NB4 (cell line): Measurements from ENCODE around the gene SLC20A1.

Experiments
- DNase-seq: peaks from one replicate; pipeline ENCODE4 v3.0.0; 2010; ENCODE audit warnings: low read depth
- H3K4me3 ChIP-seq: one replicate; pipeline ENCODE4 v1.5.1; 2011; ENCODE audit warnings: mild to moderate bottlenecking, low read depth, low read length, moderate library complexity
- CTCF ChIP-seq: IDR thresholded peaks from one replicate; pipeline ENCODE4 v1.5.1; 2012; ENCODE audit warnings: low read depth, low read length
- MAX ChIP-seq: IDR thresholded peaks from 2 replicates; pipeline ENCODE4 v1.6.1; 2011; ENCODE audit warnings: low read depth, low read length
- MYC ChIP-seq: IDR thresholded peaks from 2 replicates; pipeline ENCODE4 v1.6.1; 2011; ENCODE audit warnings: low read depth, low read length
- POLR2A ChIP-seq: IDR thresholded peaks from 2 replicates; pipeline ENCODE4 v1.6.1; 2011; ENCODE audit warnings: mild to moderate bottlenecking; ENCODE audit not compliant: insufficient read length; ENCODE audit errors: extremely low read depth

Gene SLC20A1

GRCh38 chr2:112698834-112699515 lies 53.2 kb downstream of the SLC20A1 start:
- no peak for DNase-seq
- TF ChIP-seq CTCF: no peak
- no peak for TF ChIP-seq MAX
- TF ChIP-seq MYC: no peak
- no peak for TF ChIP-seq POLR2A
- H3K4me3 ChIP-seq: no peak overlapping the region

- no peak for TF ChIP-seq MYC
- TF ChIP-seq POLR2A: no peak
- no peak for TF ChIP-seq CTCF
- peak; percentile 65 for TF ChIP-seq MAX
- peak; percentile 83 for DNase-seq
- H3K4me3 ChIP-seq: no peak overlapping the region
Measured at GRCh38 chr2:112699984-112700667, 54.4 kb downstream of the SLC20A1 start.

DNA sequence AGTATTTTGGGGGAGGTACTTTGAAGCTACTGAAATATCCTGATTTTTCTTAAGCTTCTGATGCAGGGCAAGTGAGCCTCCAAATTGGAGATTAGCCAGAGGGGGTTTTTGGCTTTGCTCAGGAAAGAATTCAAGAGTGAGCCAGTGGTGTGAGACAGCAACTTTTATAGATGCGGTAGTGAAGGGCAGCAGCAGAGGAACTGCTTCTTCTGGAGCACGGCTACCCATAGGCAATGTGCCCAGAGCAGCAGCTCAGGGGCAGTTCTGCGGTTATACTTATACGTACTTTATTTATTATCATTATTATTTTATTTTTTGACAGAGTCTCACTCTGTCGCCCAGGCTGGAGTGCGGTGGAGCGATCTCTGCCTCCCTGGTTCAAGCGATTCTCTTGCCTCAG lies 55.3 kb downstream of the SLC20A1 start:
- DNase-seq: peak; percentile 71
- no peak overlapping the region for H3K4me3 ChIP-seq
- TF ChIP-seq CTCF: no peak
- TF ChIP-seq MAX: no peak
- TF ChIP-seq MYC: no peak
- no peak for TF ChIP-seq POLR2A

DNA sequence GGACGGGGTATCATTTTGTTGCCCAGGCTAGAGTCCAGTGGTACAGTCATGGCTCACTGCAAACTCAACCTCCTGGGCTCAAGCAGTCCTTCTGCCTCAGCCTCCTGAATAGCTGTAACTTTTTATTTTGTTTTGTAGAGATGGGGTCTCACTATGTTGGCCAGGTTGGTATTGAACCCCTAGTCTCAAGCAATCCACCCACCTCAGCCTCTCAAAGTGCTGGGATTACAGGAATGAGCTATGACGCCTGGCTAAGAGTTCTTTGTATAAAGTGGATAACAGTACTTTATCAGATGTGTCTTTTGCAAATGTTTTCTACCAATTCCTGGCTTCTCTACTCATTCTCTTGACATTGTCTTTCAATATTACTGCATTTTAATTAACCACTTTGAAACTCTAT lies 57.9 kb downstream of the SLC20A1 start:
- DNase-seq: no peak
- H3K4me3 ChIP-seq: no peak overlapping the region
- TF ChIP-seq POLR2A (no peak), CTCF (no peak), MYC (no peak), MAX (no peak)

DNA sequence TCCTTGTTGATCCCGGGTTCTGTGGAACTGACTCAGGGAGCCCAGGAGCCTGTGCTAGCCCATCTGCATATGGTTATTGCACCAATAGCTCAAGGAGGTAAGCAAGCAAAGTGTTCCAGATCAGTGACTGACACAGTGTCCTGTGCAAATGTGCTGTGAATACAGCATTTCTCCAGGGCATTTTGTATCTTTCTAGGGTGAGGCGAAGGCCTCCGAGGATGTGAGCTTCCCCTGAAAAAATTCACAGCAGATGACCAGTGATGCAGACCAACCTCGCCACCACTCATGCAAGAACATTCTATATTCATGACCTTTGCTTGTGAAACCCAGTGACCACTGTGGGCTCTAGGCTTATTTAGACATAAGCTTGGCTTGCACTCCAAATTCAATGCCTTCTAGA lies 59.8 kb downstream of the SLC20A1 start:
- TF ChIP-seq MAX (no peak), MYC (no peak), CTCF (no peak), POLR2A (no peak)
- peak; percentile 62 for DNase-seq
- no peak overlapping the region for H3K4me3 ChIP-seq
